Mesothelial cell of epicardium (in vitro differentiated cells): Measurements from ENCODE around the gene UBR2. TPM values are rescaled to one million over a fixed set of nuclear protein-coding genes. Genes with fewer than 3 reads are reported as not detected.
"Not testable (repeated sequence)": the region's sequence is repeated elsewhere in the genome, so short reads cannot be mapped to it uniquely, and the experiment has no call there.

Experiments
- DNase-seq, 2 experiments: peaks; one replicate each; pipeline ENCODE4 v3.0.0; 2021; ENCODE audit warnings: low spot score in 2 of 2; ENCODE audit not compliant: unreplicated experiment in 2 of 2
- H3K27ac Mint-ChIP-seq: 2 replicates; pipeline ENCODE4 v1.8.0; 2021; ENCODE audit warnings: mixed read lengths
- H3K27me3 Mint-ChIP-seq: 2 replicates; pipeline ENCODE4 v1.8.0; 2021; ENCODE audit warnings: low read depth, mixed read lengths
- H3K36me3 Mint-ChIP-seq: 2 replicates; pipeline ENCODE4 v1.8.0; 2021; ENCODE audit warnings: mixed read lengths
- H3K4me1 Mint-ChIP-seq: 2 replicates; pipeline ENCODE4 v1.8.0; 2021; ENCODE audit warnings: mixed read lengths
- H3K4me3 Mint-ChIP-seq: 2 replicates; pipeline ENCODE4 v1.8.0; 2021; ENCODE audit warnings: mild to moderate bottlenecking, moderate library complexity, mixed read lengths
- H3K9me3 Mint-ChIP-seq: 2 replicates; pipeline ENCODE4 v1.8.0; 2021; ENCODE audit warnings: mixed read lengths
- CTCF ChIP-seq: fragments of 200-600 bp; sonication (generic); IDR thresholded peaks from one replicate; pipeline ENCODE4 v1.5.0; 2021; ENCODE audit warnings: antibody characterized with exemption; ENCODE audit not compliant: unreplicated experiment
- total RNA-seq: library from RNA; stranded (reverse); gene quantifications from 3 replicates; pipeline ENCODE4 v1.2.1, GENCODE V29; 2021

UBR2 gene
- total RNA-seq, 1 donor from 2014 or later: 26.8 TPM

GRCh38 chr6:42555477-42556457 lies 8.1 kb upstream of the UBR2 start:
- no peaks in the 10 kb centered on the region for H3K9me3 Mint-ChIP-seq
- no peaks in the 10 kb centered on the region for H3K27me3 Mint-ChIP-seq
- no peak for TF ChIP-seq CTCF
- DNase-seq: no peak
- H3K4me1 Mint-ChIP-seq: no peaks in the 10 kb centered on the region
- no peaks in the 10 kb centered on the region for H3K36me3 Mint-ChIP-seq
- no peak overlapping the region for H3K27ac Mint-ChIP-seq
- no peak overlapping the region for H3K4me3 Mint-ChIP-seq

- no peak for DNase-seq
- Mint-ChIP-seq H3K27me3 (no peaks in the 10 kb centered on the region), H3K4me1 (no peaks in the 10 kb centered on the region), H3K4me3 (no peak overlapping the region), H3K36me3 (no peaks in the 10 kb centered on the region), H3K27ac (no peak overlapping the region), H3K9me3 (no peaks in the 10 kb centered on the region)
- no peak for TF ChIP-seq CTCF
These were observed 7.4 kb upstream of the UBR2 start for GRCh38 chr6:42556462-42556861.

GRCh38 chr6:42559276-42559675 lies 4.6 kb upstream of the UBR2 start:
- not testable (repeated sequence) for H3K9me3 Mint-ChIP-seq, H3K27ac Mint-ChIP-seq, H3K36me3 Mint-ChIP-seq, H3K27me3 Mint-ChIP-seq, H3K4me1 Mint-ChIP-seq, H3K4me3 Mint-ChIP-seq, DNase-seq

GRCh38 chr6:42561986-42562385 lies 1.8 kb upstream of the UBR2 start:
- no peaks in the 10 kb centered on the region for H3K27me3 Mint-ChIP-seq
- no peak for DNase-seq
- H3K9me3 Mint-ChIP-seq: no peaks in the 10 kb centered on the region
- H3K4me1 Mint-ChIP-seq: peaks cover 9% of the 10 kb centered on the region
- H3K27ac Mint-ChIP-seq: no peak overlapping the region
- no peak overlapping the region for H3K4me3 Mint-ChIP-seq
- peaks cover 3% of the 10 kb centered on the region for H3K36me3 Mint-ChIP-seq
- TF ChIP-seq CTCF: no peak

- Mint-ChIP-seq H3K4me3 (peak overlapping the region; percentile 88), H3K27me3 (no peaks in the 10 kb centered on the region), H3K4me1 (peaks cover 12% of the 10 kb centered on the region), H3K36me3 (peaks cover 3% of the 10 kb centered on the region), H3K9me3 (no peaks in the 10 kb centered on the region), H3K27ac (peak overlapping the region; percentile 55)
- no peak for TF ChIP-seq CTCF
- no peak for DNase-seq
These were observed 932 bp upstream of the UBR2 start for GRCh38 chr6:42562788-42563405.

- peak overlapping the region; percentile 88 for H3K4me3 Mint-ChIP-seq
- no peaks in the 10 kb centered on the region for H3K27me3 Mint-ChIP-seq
- H3K27ac Mint-ChIP-seq: peak overlapping the region; percentile 94
- no peak for TF ChIP-seq CTCF
- no peaks in the 10 kb centered on the region for H3K9me3 Mint-ChIP-seq
- no peak for DNase-seq
- H3K4me1 Mint-ChIP-seq: peaks cover 12% of the 10 kb centered on the region
- peaks cover 6% of the 10 kb centered on the region for H3K36me3 Mint-ChIP-seq
These were observed 637 bp downstream of the UBR2 start for GRCh38 chr6:42564506-42564825.
